Activated CD8-positive, alpha-beta memory T cell treated with anti-CD3 and anti-CD28 coated beads, Interleukin-2, amount 10 ng/mL, durations not matched to agents 7 days and 5 days (primary cell): ENCODE data around the gene CNPY1. TPM values are rescaled to one million over a fixed set of nuclear protein-coding genes. Genes with fewer than 3 reads are reported as not detected.

Source experiments
- ATAC-seq: fragments of 150-1000 bp; cut with Tn5 transposase; one replicate; pipeline ENCODE4 v1.10.0; 2021; ENCODE audit warnings: moderate library complexity
- CTCF ChIA-PET: fragments of 350-600 bp; sonication (Branson Sonifier 250); formaldehyde crosslinking; loops from one replicate; lab custom pipeline; 2021; ENCODE audit warnings: antibody characterized with exemption; lab: Charles Lee
- DNase-seq: peaks from one replicate; pipeline ENCODE4 v3.0.0-alpha.2; 2020
- H3K27ac Mint-ChIP-seq: one replicate; pipeline ENCODE4 v1.8.0; 2021; ENCODE audit warnings: mild to moderate bottlenecking, mixed read lengths
- H3K27me3 Mint-ChIP-seq: one replicate; pipeline ENCODE4 v1.8.0; 2021; ENCODE audit warnings: mixed read lengths
- H3K36me3 Mint-ChIP-seq: one replicate; pipeline ENCODE4 v1.8.0; 2021; ENCODE audit warnings: mild to moderate bottlenecking, mixed read lengths
- H3K4me1 Mint-ChIP-seq: one replicate; pipeline ENCODE4 v1.8.0; 2021; ENCODE audit warnings: mixed read lengths
- H3K4me3 Mint-ChIP-seq: one replicate; pipeline ENCODE4 v1.8.0; 2021; ENCODE audit warnings: mild to moderate bottlenecking, moderate library complexity, mixed read lengths
- H3K9me3 Mint-ChIP-seq: one replicate; pipeline ENCODE4 v1.8.0; 2022; ENCODE audit warnings: low read depth, mixed read lengths
- total RNA-seq, 2 experiments: library from RNA; stranded (reverse); gene quantifications; one replicate each; pipeline ENCODE4 v1.2.3, GENCODE V29; 2021

Gene CNPY1
- total RNA-seq, 2 experiments from 2014 or later: not detected

- peaks cover 81% of the 10 kb centered on the region for H3K27me3 Mint-ChIP-seq
- H3K4me3 Mint-ChIP-seq: no peak overlapping the region
- DNase-seq (no peak), ATAC-seq (no peak)
- H3K4me1 Mint-ChIP-seq: peaks cover 8% of the 10 kb centered on the region
- peaks cover 3% of the 10 kb centered on the region for H3K36me3 Mint-ChIP-seq
- no peak overlapping the region for H3K27ac Mint-ChIP-seq
- H3K9me3 Mint-ChIP-seq: no peaks in the 10 kb centered on the region
- CTCF ChIA-PET: no interaction called here
These were observed 84.7 kb downstream of the CNPY1 start for GRCh38 chr7:155461631-155462030.

- no peak overlapping the region for H3K27ac Mint-ChIP-seq
- H3K4me3 Mint-ChIP-seq: no peak overlapping the region
- no peaks in the 10 kb centered on the region for H3K9me3 Mint-ChIP-seq
These were observed 85.3 kb downstream of the CNPY1 start for GRCh38 chr7:155460926-155461613.

GRCh38 chr7:155459700-155460461, 86.5 kb downstream of the CNPY1 start:
- no peak overlapping the region for H3K4me3 Mint-ChIP-seq
- peaks cover 3% of the 10 kb centered on the region for H3K36me3 Mint-ChIP-seq
- ATAC-seq (no peak), DNase-seq (no peak)
- peak overlapping the region; percentile 56 for H3K27ac Mint-ChIP-seq
- peaks cover 82% of the 10 kb centered on the region for H3K27me3 Mint-ChIP-seq
- CTCF ChIA-PET: no interaction called here
- H3K4me1 Mint-ChIP-seq: peaks cover 8% of the 10 kb centered on the region
- no peaks in the 10 kb centered on the region for H3K9me3 Mint-ChIP-seq

More at GRCh38 chr7:155460926-155461613, 85.3 kb downstream of the CNPY1 start:
- H3K4me1 Mint-ChIP-seq: peaks cover 10% of the 10 kb centered on the region
- peaks cover 3% of the 10 kb centered on the region for H3K36me3 Mint-ChIP-seq
- CTCF ChIA-PET: no interaction called here
- no peak for ATAC-seq
- H3K27me3 Mint-ChIP-seq: peaks cover 82% of the 10 kb centered on the region
- no peak for DNase-seq

- DNase-seq: no peak
- Mint-ChIP-seq H3K27me3 (peaks cover 82% of the 10 kb centered on the region), H3K27ac (peak overlapping the region; percentile 56), H3K36me3 (peaks cover 3% of the 10 kb centered on the region), H3K9me3 (no peaks in the 10 kb centered on the region), H3K4me1 (peaks cover 8% of the 10 kb centered on the region), H3K4me3 (peak overlapping the region; percentile 36)
- CTCF ChIA-PET: no interaction called here
- no peak for ATAC-seq
These were observed 87.3 kb downstream of the CNPY1 start for GRCh38 chr7:155458878-155459699.

DNA sequence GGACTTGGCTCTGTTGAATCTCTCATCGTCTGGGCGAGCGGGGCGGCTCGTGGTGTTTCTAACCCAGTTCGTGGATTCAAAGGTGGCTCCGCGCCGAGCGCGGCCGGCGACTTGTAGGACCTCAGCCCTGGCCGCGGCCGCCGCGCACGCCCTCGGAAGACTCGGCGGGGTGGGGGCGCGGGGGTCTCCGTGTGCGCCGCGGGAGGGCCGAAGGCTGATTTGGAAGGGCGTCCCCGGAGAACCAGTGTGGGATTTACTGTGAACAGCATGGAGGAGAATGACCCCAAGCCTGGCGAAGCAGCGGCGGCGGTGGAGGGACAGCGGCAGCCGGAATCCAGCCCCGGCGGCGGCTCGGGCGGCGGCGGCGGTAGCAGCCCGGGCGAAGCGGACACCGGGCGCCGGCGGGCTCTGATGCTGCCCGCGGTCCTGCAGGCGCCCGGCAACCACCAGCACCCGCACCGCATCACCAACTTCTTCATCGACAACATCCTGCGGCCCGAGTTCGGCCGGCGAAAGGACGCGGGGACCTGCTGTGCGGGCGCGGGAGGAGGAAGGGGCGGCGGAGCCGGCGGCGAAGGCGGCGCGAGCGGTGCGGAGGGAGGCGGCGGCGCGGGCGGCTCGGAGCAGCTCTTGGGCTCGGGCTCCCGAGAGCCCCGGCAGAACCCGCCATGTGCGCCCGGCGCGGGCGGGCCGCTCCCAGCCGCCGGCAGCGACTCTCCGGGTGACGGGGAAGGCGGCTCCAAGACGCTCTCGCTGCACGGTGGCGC, 88.1 kb downstream of the CNPY1 start, which contains the start of gene EN2:
Gene EN2, plus strand, starts transcription at position 19 of the 767 bp plus-strand sequence. Its CDS starts 249 bp downstream, at position 268.
- DNase-seq (no peak), ATAC-seq (no peak)
- peaks cover 81% of the 10 kb centered on the region for H3K27me3 Mint-ChIP-seq
- peak within 1 kb of the TSS; percentile 36 for H3K4me3 Mint-ChIP-seq
- H3K27ac Mint-ChIP-seq: peak within 1 kb of the TSS; percentile 67
- CTCF ChIA-PET: no interaction called here
- peaks cover 8% of the 10 kb centered on the region for H3K4me1 Mint-ChIP-seq
- no peaks in the 10 kb centered on the region for H3K9me3 Mint-ChIP-seq
- peaks cover 3% of the 10 kb centered on the region for H3K36me3 Mint-ChIP-seq

- Mint-ChIP-seq H3K4me3 (no peak overlapping the region), H3K4me1 (peaks cover 8% of the 10 kb centered on the region), H3K27me3 (peaks cover 82% of the 10 kb centered on the region), H3K9me3 (no peaks in the 10 kb centered on the region), H3K27ac (no peak overlapping the region), H3K36me3 (peaks cover 3% of the 10 kb centered on the region)
- CTCF ChIA-PET: interaction anchor here (0.6 kb wide), 1 partner anchor 42 kb away, joined by 4 read pairs; no protein-coding TSS in a partner anchor
- DNase-seq (no peak), ATAC-seq (no peak)
These were observed 88.7 kb downstream of the CNPY1 start for GRCh38 chr7:155457544-155458110.

- ATAC-seq: no peak
- CTCF ChIA-PET: interaction anchor here (0.6 kb wide), 1 partner anchor 43 kb away, joined by 4 read pairs; no protein-coding TSS in a partner anchor
- no peak for DNase-seq
- peaks cover 8% of the 10 kb centered on the region for H3K4me1 Mint-ChIP-seq
- no peaks in the 10 kb centered on the region for H3K9me3 Mint-ChIP-seq
- peak overlapping the region; percentile 36 for H3K4me3 Mint-ChIP-seq
- H3K27me3 Mint-ChIP-seq: peaks cover 81% of the 10 kb centered on the region
- H3K36me3 Mint-ChIP-seq: peaks cover 3% of the 10 kb centered on the region
- peak overlapping the region; percentile 67 for H3K27ac Mint-ChIP-seq
These were observed 89.4 kb downstream of the CNPY1 start for GRCh38 chr7:155456738-155457543.

GRCh38 chr7:155455776-155456737, 90.3 kb downstream of the CNPY1 start:
- DNase-seq: no peak
- H3K27me3 Mint-ChIP-seq: peaks cover 81% of the 10 kb centered on the region
- H3K4me3 Mint-ChIP-seq: no peak overlapping the region
- no peaks in the 10 kb centered on the region for H3K9me3 Mint-ChIP-seq
- peaks cover 8% of the 10 kb centered on the region for H3K4me1 Mint-ChIP-seq
- H3K27ac Mint-ChIP-seq: peak overlapping the region; percentile 47
- H3K36me3 Mint-ChIP-seq: peaks cover 3% of the 10 kb centered on the region
- no peak for ATAC-seq
- CTCF ChIA-PET: interaction anchor here (0.6 kb wide), 1 partner anchor 529 kb away, joined by 3 read pairs; no protein-coding TSS in a partner anchor

GRCh38 chr7:155455132-155455693, 91.1 kb downstream of the CNPY1 start:
- Mint-ChIP-seq H3K27me3 (peaks cover 81% of the 10 kb centered on the region), H3K4me3 (no peak overlapping the region), H3K9me3 (no peaks in the 10 kb centered on the region), H3K4me1 (peaks cover 8% of the 10 kb centered on the region), H3K27ac (no peak overlapping the region), H3K36me3 (peaks cover 3% of the 10 kb centered on the region)
- no peak for ATAC-seq
- CTCF ChIA-PET: no interaction called here
- no peak for DNase-seq

GRCh38 chr7:155454183-155455112, 91.9 kb downstream of the CNPY1 start:
- CTCF ChIA-PET: no interaction called here
- no peak overlapping the region for H3K27ac Mint-ChIP-seq

More at GRCh38 chr7:155454183-155455112, 91.9 kb downstream of the CNPY1 start:
- H3K36me3 Mint-ChIP-seq: peaks cover 3% of the 10 kb centered on the region
- peaks cover 76% of the 10 kb centered on the region for H3K27me3 Mint-ChIP-seq
- peaks cover 8% of the 10 kb centered on the region for H3K4me1 Mint-ChIP-seq
- no peak overlapping the region for H3K4me3 Mint-ChIP-seq
- no peak for DNase-seq
- H3K9me3 Mint-ChIP-seq: no peaks in the 10 kb centered on the region
- no peak for ATAC-seq
